PC-9 (cell line): Measurements from ENCODE around the gene RTL1. TPM values are rescaled to one million over a fixed set of nuclear protein-coding genes. Genes with fewer than 3 reads are reported as not detected.

Experiments used
- BruUV-seq: library from RNA; stranded (reverse); fragments of 400-500 nt; replicated peaks from 2 replicates; lab custom pipeline; 2021; lab: Mats Ljungman, UMichigan
- CTCF ChIA-PET: fragments of 300-600 bp; sonication (Branson Sonifier 250); formaldehyde crosslinking; loops from one replicate; lab custom pipeline; 2022; ENCODE audit warnings: antibody characterized with exemption; lab: Charles Lee
- POLR2A ChIA-PET: fragments of 300-600 bp; sonication (Branson Sonifier 250); formaldehyde crosslinking; loops from one replicate; lab custom pipeline; 2022; ENCODE audit warnings: antibody characterized with exemption; ENCODE audit not compliant: unreplicated experiment; lab: Charles Lee
- DNase-seq, 2 experiments: peaks; one replicate each; pipeline versions ENCODE4 v3.0.0 to v3.0.0-alpha.2; 2015 to 2022; ENCODE audit warnings: mixed read lengths in 1 of 2
- H2AFZ ChIP-seq: fragments of 200-600 bp; sonication (generic); 2 replicates; pipeline ENCODE4 v1.8.1; 2017; ENCODE audit warnings: antibody characterized with exemption
- H3F3A ChIP-seq: fragments of 200-600 bp; sonication (generic); 2 replicates; pipeline ENCODE4 v1.8.1; 2017; ENCODE audit warnings: antibody characterized with exemption, mild to moderate bottlenecking, low read depth; ENCODE audit not compliant: insufficient read depth
- H3K27ac ChIP-seq: fragments of 200-600 bp; sonication (generic); 2 replicates; pipeline ENCODE4 v1.6.1; 2016; ENCODE audit warnings: mixed run types
- H3K27me3 ChIP-seq: fragments of 200-600 bp; sonication (generic); 2 replicates; pipeline ENCODE4 v1.6.1; 2016; ENCODE audit warnings: low read depth, mixed run types; ENCODE audit not compliant: insufficient read depth
- H3K36me3 ChIP-seq: fragments of 200-600 bp; sonication (generic); 2 replicates; pipeline ENCODE4 v1.6.1; 2016; ENCODE audit warnings: low read depth, mixed run types
- H3K4me1 ChIP-seq: fragments of 200-600 bp; sonication (generic); replicated peaks from 2 replicates; pipeline ENCODE4 v1.6.1; 2016; ENCODE audit warnings: mixed run types; ENCODE audit not compliant: insufficient read depth
- H3K4me2 ChIP-seq: fragments of 200-600 bp; sonication (generic); 2 replicates; pipeline ENCODE4 v1.6.1; 2017; ENCODE audit warnings: mixed run types
- H3K4me3 ChIP-seq: fragments of 200-600 bp; sonication (generic); 2 replicates; pipeline ENCODE4 v1.6.1; 2016; ENCODE audit warnings: mixed run types
- H3K79me2 ChIP-seq: fragments of 200-600 bp; sonication (generic); 2 replicates; pipeline ENCODE4 v1.6.1; 2017; ENCODE audit warnings: low read depth, mixed run types
- H3K9me2 ChIP-seq: fragments of 200-600 bp; sonication (generic); 2 replicates; pipeline ENCODE4 v1.8.1; 2017; ENCODE audit warnings: mild to moderate bottlenecking; ENCODE audit not compliant: insufficient read depth
- H3K9me3 ChIP-seq: fragments of 200-600 bp; sonication (generic); 2 replicates; pipeline ENCODE4 v1.8.1; 2016; ENCODE audit warnings: low read depth; ENCODE audit not compliant: insufficient read depth
- H4K20me1 ChIP-seq: fragments of 200-600 bp; sonication (generic); 2 replicates; pipeline ENCODE4 v1.8.1; 2017; ENCODE audit not compliant: insufficient read depth
- CTCF ChIP-seq: fragments of 200-600 bp; sonication (generic); conservative IDR thresholded peaks from 2 replicates; pipeline ENCODE4 v1.6.1; 2017; ENCODE audit warnings: mixed run types, antibody characterized with exemption, mild to moderate bottlenecking, moderate library complexity
- EZH2 ChIP-seq: fragments of 200-600 bp; sonication (generic); IDR thresholded peaks from 2 replicates; pipeline ENCODE4 v1.8.0; 2017; ENCODE audit warnings: antibody characterized with exemption, low read depth
- intact Hi-C: fragments of 100-400 bp; cut with micrococcal nuclease; formaldehyde crosslinking; loops from one replicate; pipeline ENCODE4 v1.10.0; 2022; ENCODE audit not compliant: unreplicated experiment
- total RNA-seq: library from RNA; stranded (reverse); gene quantifications from 2 replicates; pipeline ENCODE4 v1.2.3, GENCODE V29; 2021

Gene RTL1
- total RNA-seq, 1 experiment from 2014 or later: not detected

GRCh38 chr14:100896369-100897060, 7.0 kb downstream of the RTL1 start:
- no peak for TF ChIP-seq CTCF
- TF ChIP-seq EZH2: no peak
- Histone ChIP-seq H3K4me1 (no peaks in the 10 kb centered on the region), H3F3A (no peaks in the 10 kb centered on the region), H2AFZ (no peak overlapping the region), H3K4me3 (no peak overlapping the region), H3K9me2 (no peaks in the 10 kb centered on the region), H3K36me3 (no peaks in the 10 kb centered on the region), H4K20me1 (no peaks in the 10 kb centered on the region), H3K79me2 (no peaks in the 10 kb centered on the region), H3K27ac (no peak overlapping the region), H3K9me3 (no peaks in the 10 kb centered on the region), H3K27me3 (peaks cover 75% of the 10 kb centered on the region), H3K4me2 (no peak overlapping the region)
- ChIA-PET CTCF (no interaction called here), POLR2A (no interaction called here)
- intact Hi-C loops: no loop called here
- no TSS peak for BruUV-seq
- no peak for DNase-seq

- intact Hi-C loops: no loop called here
- Histone ChIP-seq H3K9me2 (no peaks in the 10 kb centered on the region), H3K4me2 (no peak overlapping the region), H4K20me1 (no peaks in the 10 kb centered on the region), H2AFZ (no peak overlapping the region), H3K4me1 (no peaks in the 10 kb centered on the region), H3K36me3 (no peaks in the 10 kb centered on the region), H3K79me2 (no peaks in the 10 kb centered on the region), H3K27ac (no peak overlapping the region), H3K4me3 (no peak overlapping the region), H3K27me3 (peaks cover 64% of the 10 kb centered on the region), H3F3A (no peaks in the 10 kb centered on the region), H3K9me3 (no peaks in the 10 kb centered on the region)
- ChIA-PET POLR2A (no interaction called here), CTCF (no interaction called here)
- TF ChIP-seq EZH2 (no peak), CTCF (no peak)
- BruUV-seq: no TSS peak
- DNase-seq: no peak
These were observed 8.1 kb downstream of the RTL1 start for GRCh38 chr14:100895411-100895810.

- Histone ChIP-seq H3K27ac (no peak overlapping the region), H3K9me2 (no peaks in the 10 kb centered on the region), H2AFZ (no peak overlapping the region), H3K36me3 (no peaks in the 10 kb centered on the region), H3F3A (no peaks in the 10 kb centered on the region), H4K20me1 (no peaks in the 10 kb centered on the region), H3K4me2 (no peak overlapping the region), H3K4me1 (no peaks in the 10 kb centered on the region), H3K27me3 (peaks cover 58% of the 10 kb centered on the region), H3K9me3 (no peaks in the 10 kb centered on the region), H3K79me2 (no peaks in the 10 kb centered on the region), H3K4me3 (no peak overlapping the region)
- ChIA-PET POLR2A (no interaction called here), CTCF (no interaction called here)
- no TSS peak for BruUV-seq
- intact Hi-C loops: no loop called here
- TF ChIP-seq CTCF (no peak), EZH2 (no peak)
- DNase-seq: no peak
These were observed 9.1 kb downstream of the RTL1 start for GRCh38 chr14:100894416-100894815.
